T-helper 17 cell (primary cell): Measurements from ENCODE around the gene CHAMP1. TPM values are rescaled to one million over a fixed set of nuclear protein-coding genes. Genes with fewer than 3 reads are reported as not detected.

ENCODE experiments used
- total RNA-seq, 4 donors: library from RNA in 2 of 4; stranded (reverse) in 2 of 4; gene quantifications; one replicate each; pipeline ENCODE4 v1.2.3 and lab custom pipeline; 2022 to 2026

The CHAMP1 gene
- total RNA-seq, 2 donors from 2014 or later: 10.2 to 12.1 TPM

Other genes starting within 250 kb of the CHAMP1 start
- 100 to 1,000 TPM; 204 to 215 TPM for gene RASA3, start 181.9 kb upstream of the CHAMP1 start, total RNA-seq
- not detected for gene CFAP97D2, start 135.2 kb upstream of the CHAMP1 start, total RNA-seq
- 10 to 100 TPM; 47.8 to 69.3 TPM for gene CDC16, start 79.6 kb upstream of the CHAMP1 start, total RNA-seq
- gene UPF3A, start 32.9 kb upstream of the CHAMP1 start, total RNA-seq: 10 to 100 TPM; 33.2 to 52.4 TPM